ACHN (cell line): ENCODE measurements around the gene PAK1.
A peak's percentile ranks its signal among the peaks of the same experiment; 100 is the strongest.

ENCODE experiments used
- DNase-seq: peaks from one replicate; pipeline ENCODE4 v3.0.0-alpha.2; 2015
- in situ Hi-C: cut with HindIII; loops from 2 replicates; pipeline ENCODE4 v1.10.0; 2017; ENCODE audit warnings: low sequenced_read_pairs, low pct_ligation_motif_present, low pct_unique_long_range_greater_than_20kb

Gene PAK1

DNA sequence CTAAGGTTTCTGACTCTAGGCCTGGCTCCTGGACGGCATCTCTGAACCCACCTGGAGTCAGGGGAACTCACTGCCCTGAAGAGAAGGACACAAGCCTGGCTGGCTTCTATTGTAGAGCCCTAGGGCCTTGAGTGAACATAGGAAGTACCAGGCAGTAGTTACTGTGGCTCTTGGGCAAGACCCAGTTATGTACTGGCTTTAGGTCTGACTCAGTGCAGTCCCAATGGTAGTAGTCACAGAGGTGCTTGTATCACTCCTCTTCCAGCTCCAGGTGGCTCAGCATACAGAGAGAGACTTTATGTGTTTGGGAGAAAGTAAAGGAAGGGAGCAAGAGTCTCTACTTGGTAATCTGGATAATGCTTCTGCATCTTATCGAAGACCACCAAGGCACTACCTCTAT is 13.9 kb upstream of the PAK1 start:
- DNase-seq = no peak

DNA sequence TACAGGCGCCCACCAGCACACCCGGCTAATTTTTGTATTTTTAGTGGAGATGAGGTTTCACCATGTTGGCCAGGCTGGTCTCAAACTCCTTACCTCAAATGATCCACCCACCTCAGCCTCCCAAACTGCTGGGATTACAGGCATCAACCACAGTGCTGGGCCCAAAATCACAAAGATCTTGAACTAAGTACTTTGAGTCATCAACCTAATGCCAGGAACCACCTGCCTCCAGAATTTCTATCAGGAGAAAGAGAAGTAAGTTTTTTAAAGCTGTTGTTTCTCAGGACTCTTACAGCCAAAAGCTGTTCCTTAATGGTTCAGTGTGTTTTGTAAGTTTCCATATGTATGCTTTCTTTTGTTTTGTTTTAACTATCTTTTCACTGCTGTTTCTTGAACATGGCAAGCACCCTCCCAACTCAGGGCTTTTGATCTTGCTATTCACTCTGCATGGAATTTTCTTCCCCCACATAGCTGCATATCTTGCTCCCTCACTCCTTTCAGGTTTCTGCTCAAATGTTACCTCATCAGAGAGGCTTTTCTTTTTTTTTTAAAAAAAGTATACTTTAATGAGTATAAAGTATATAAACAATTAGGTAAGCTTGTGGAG is 6.0 kb upstream of the PAK1 start:
- in situ Hi-C loops = no loop called here
- DNase-seq = no peak

More for the DNA sequence above, 13.9 kb upstream of the PAK1 start:
- in situ Hi-C loops = no loop called here

DNA sequence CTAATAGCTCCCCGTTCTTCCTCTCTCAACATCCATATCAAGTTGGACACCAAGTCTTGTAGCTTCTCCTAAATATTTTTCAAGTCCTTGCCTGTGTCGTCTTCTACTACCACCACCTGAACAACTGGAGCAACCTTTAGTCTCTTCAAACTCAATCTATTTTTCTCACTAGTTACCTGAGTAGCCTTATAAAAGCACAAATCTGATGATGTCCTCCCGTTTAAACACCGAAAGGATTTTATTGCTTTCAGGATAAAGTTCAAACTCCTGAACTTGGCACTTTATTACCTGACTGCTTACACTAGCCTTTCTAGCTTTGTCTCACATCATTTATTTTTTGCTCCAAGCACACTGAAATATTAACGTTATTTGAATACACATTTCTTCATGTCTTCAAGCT is 1.3 kb upstream of the PAK1 start:
- no peak for DNase-seq
- in situ Hi-C loops = no loop called here

DNA sequence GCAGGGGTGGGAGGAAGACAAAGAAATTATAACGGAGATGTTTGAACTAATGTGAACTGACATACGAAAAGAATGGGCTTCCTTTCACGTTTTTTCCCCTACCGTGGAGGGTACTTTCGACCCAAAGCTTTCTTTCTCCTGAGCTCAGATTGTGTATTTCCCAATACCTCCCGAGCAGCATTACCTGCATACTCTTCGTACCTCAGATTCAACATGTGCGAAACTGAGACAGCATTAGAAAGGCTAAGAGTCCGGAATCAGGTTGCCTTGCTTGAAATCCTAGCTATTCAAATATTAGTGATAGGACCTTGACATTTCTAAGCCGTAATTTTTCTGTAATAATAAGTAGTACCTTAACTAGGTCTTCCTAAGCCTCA is 778 bp upstream of the PAK1 start:
- in situ Hi-C loops = no loop called here
- DNase-seq = no peak

DNA sequence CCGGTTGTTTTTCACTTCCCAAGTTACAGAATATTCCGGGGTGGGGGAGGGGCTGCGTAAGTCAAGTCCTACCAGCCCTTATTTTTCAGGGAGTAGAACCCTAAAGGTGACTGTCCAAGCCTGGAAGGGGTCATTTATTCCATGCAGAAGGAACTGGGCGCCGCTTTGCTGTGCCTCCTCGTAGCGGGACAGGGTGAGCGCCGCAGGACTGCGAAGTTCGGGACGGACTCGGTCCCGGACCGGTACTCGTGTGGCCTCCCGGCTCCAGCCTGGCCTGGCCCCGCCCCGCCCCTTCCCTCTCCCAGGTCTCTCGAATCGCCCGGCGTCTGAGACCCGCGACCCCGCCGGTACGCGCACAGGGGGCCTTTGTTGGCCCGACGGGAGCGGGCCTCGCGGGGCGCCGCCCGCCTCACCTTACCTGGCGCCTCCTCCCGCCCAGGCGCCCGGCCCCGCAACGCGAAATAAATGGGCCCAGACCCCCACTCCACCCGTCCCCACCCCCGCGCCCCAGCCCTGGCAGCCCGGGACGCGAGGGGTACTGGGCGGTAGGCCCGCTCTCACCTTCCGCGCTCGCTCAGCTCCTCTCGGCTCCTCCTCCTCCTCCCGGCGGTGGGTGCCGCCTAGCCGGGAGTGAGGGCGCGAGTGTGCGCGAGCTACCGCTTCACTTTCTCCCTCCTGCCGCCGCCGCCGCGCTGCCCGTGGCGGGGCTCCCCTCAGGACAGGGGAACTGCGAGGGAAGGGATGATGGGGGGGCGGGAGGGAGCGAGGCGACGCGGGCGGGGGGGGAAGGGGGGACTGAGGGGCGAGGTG is 698 bp downstream of the PAK1 start:
- peak; percentile 47 for DNase-seq
- in situ Hi-C loops = no loop called here

DNA sequence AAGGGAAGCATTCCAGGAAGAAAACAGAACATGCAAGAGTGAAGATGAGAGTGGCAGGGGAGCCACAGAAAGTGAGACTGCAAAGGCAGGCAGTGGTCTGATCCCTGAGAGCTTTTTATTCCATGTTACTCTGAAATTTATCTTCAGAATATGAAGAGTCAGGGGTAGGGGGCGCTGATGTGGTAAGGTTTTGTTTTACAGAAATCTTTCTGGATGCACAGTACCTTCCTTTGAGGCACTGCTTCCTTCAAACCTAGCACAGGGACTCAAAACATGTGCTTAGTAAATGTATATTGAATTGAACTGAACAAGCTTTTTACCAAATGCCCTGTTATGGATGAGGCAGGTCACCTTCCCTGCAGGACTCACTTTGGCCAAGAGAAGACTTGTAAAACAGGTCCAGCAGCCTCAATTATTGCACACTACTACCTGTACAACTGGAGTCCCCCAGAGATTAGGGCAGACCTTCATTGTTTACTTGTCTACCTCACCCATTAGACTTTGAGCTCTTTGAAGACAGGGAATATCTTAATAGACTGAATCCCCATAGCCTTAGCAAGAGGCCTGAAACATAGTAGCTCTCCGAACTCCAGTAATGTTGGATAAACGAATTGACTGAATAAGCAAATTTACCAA is 2.2 kb downstream of the PAK1 start:
- DNase-seq = peak; percentile 12
- in situ Hi-C loops = no loop called here

DNA sequence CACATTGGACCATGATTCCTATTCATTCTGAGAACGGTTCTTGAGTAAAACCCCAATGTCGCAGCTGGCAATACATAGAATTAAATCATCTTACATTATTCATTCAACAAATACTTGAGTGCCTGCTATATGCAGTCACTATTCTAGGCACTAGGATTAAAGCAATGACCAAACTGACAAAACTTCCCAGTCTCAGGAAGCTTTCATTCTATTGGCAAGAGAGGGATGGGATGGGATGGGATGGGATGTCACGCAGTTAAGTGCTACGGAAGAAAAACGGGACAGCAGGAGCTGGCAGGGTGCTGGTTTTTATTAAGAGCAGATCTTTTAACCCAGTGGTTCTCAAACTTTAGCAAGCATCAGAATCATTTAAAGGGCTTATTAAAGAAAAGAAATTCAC is 2.9 kb downstream of the PAK1 start:
- DNase-seq = no peak
- in situ Hi-C loops = no loop called here

DNA sequence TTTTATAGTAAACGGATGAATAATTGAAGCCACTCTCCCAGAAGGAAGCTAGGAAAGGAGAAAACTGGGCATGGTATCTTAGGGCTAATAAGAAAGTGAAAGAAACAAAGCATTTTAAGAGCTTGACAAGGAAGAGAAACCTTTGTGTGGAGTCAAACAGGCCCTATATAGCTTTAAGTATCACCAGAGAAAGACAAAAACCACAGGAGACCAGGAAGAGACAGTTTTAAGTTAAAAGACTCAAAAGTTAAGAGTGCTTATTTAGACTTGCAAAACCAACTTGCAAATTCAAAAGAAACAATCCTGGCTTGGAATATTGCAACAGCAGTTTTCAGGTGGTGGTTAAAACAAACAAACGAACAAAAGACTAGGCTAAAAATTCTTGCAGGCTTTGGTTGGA is 3.4 kb downstream of the PAK1 start:
- no peak for DNase-seq
- in situ Hi-C loops = no loop called here

DNA sequence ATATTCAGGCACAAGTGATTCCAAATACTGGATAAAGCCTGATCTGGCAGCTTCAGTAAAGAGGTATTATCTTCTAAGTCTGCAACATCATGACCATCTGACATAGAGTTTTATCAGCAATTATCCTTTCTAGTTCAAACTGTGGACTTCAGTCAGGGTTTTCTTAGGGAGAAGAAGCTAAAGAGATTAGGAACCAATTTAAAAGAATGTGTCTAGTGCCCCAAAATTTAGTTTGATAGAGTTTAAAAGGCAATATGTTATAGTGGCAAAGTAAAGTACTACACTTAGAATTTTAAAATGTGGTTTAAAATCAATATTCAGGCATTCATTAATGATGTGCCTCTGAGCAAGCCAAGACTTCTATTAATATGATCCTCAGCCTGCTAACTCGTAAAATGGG is 5.4 kb downstream of the PAK1 start:
- no peak for DNase-seq
- in situ Hi-C loops = no loop called here

DNA sequence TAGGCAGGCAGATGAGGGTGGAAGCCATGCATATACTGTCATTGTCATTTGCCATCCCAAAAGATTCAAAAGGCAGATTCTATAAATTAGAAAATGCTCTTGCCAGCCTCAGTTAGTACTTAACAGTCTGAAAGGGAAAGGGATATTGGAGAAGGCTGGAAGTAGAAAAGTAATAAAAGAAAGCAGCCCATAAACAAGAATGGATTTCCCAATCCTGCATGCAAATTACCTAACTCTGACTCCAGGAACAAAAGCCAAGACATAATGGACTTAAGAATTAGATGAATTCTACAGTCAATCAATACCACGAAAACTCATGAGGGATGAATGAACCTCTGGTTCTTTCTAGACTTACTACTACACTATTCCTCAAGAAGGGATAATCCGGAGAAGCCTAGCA is 5.9 kb downstream of the PAK1 start:
- in situ Hi-C loops = no loop called here
- no peak for DNase-seq

DNA sequence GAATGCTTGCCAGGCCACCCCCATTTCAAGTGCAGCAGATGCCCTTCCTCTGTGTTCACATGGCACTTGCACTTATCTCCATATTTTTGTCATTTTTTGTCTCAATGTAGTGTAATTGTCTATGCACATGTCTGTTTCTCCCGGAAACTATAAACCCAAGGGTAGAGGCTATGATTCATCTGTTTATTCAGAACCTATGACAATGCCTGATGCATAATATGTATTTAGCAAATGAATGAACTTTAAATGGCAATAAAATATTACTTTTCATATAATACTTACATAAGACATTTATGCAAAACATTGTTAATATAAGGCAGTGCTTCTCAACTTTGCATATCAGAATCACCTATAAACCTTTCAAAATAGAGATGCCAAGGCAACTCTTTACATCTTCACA is 6.7 kb downstream of the PAK1 start:
- DNase-seq = no peak
- in situ Hi-C loops = no loop called here

DNA sequence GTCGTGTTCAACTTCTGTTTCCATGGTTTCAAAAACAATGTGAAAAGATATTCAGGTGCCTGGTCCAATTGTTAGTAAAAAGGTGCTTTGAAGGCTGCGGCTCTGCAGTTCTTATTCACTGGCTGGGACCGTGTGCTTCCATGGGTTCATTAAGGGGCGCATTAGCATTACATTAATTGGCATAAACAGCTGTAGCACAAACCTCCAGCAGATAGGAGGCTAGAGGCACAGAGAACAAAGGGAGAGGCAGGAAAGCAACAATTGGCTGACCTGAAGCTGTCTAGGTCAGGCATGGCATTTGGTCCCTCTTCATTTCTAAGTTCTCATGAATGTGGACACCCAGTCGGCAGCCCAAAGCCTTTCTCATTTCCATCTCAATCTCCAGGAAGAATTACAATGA is 16.6 kb downstream of the PAK1 start:
- DNase-seq = no peak
- in situ Hi-C loops = no loop called here

DNA sequence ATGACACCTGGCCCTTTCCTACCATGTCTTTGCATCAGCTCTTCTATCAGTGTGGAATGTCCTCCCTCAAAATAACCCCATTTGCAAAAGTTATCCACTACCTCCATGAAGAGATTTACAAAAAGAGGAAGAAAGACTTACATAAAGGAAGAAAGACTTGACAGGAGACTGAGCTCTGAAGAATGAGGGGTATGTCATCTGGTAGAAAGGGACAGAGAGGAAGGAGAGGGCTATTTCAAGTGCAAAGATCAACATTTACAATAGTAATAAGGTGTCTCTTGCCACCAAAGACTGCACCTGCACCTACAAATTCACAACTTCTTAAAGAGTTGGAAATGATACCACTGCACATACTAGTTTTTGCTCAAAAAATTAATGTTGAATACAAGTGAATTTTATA is 18.2 kb downstream of the PAK1 start:
- no peak for DNase-seq
- in situ Hi-C loops = no loop called here

DNA sequence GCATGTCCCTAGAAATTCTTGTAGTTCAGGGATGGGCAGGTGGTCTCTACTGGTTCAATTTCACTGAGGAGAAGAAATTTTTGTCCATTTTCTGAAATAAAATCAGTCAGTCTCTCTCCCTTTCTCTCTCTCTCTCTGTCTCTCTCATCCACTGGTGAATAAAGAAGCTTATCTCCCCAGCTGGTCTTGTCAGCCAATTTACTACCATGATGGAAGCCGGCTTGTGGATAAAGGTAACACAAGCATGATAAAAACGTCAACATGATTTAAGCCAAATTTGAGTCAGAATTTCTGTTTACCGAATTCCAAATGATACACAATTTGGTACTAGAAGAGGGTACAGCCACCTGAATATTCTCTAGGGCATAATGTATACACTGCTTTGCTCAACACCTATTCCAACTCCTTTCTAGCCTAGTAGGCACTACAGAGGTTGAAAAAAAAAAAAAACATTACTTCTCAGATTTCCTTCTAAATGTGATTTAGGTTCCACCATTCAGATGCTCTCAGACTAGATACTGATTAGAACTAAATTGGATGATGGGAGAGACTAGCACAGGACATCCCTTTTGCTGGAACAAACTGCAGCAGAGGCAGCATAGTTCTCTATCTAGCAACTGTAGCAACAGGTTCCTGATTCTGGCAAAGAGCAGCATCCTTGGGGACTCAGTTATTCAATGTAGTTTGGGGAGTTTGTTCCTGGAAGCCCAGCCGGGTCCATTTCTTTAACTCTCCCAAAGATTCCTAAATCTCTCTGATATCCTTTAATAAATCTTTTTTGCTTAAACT is 18.8 kb downstream of the PAK1 start:
- in situ Hi-C loops = no loop called here
- no peak for DNase-seq

DNA sequence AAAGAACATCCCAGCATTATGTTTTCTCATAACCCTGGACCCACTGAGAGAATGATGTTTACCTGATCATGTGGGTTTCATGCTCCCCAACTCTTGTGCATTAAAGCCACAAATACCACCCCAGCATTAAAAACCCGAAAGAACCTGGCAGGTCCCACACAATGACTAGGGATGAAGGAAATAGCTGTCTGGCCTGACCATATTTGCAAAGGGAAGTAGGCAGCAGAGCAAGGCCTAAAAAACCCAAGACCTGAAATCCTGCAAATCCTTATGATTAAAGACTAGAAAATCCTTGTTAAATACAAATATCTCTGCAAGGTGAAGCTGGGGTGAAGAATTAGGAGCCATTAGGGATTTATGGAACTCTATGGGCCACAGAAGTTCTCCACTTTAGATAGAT is 23.7 kb downstream of the PAK1 start:
- in situ Hi-C loops = no loop called here
- no peak for DNase-seq

DNA sequence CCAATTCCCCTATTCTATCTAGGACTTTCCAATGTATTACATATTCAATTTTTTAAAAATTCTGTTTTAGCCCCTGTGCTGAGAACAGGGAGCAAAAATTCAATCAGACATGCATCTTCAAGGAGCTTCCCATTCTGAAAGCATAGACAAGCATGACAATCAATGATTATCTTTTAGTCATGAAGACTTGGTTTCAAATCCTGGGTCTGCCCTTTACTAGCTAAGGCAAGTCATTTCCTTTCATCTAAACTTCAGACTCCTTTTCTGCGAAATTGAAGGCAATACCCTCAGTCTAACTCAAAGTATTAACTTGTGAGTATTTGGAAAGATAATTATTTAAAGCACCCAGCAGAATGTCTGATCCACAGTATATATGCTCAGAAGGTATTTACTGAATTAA is 24.1 kb downstream of the PAK1 start:
- in situ Hi-C loops = no loop called here
- no peak for DNase-seq

DNA sequence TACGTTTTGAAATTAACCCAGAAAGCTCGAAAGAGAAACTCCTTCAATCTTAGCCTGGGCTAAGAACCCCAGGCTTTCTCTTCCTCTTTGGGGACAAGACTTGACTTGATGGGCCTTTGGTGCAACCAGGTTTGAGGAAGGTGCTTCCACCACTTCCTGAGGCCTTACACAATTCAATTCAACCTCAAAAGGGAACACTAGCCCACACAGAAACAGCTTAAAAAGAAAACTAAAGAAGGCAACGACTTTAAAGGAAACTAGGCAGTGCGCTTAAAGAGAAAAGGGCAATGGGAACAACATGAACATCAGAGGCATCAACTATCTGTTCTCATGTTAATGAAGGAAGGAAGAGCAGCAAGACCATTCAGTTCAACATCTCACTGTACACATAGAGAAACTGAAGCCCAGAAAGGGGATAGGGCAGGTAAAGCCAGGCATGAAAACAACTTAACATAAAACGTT is 24.8 kb downstream of the PAK1 start:
- DNase-seq = no peak
- in situ Hi-C loops = no loop called here

DNA sequence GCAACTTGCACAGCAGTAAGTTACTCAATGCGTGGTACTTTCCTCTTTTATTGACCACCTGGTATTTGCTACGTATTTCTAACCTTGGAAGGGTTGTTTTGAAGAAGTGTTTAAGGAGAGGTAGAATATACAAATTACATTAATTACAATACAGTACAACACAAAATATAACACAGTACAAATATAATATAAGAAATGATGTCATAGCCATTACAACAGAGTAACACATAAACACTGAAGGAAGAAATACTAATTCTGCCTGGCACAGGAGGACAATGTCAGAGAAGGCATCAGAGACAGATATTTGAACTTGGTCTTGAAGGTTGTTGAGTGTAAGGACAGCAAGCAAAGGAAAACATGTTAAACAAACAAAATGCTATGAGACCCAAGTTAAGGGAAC is 25.6 kb downstream of the PAK1 start:
- DNase-seq = no peak
- in situ Hi-C loops = no loop called here

DNA sequence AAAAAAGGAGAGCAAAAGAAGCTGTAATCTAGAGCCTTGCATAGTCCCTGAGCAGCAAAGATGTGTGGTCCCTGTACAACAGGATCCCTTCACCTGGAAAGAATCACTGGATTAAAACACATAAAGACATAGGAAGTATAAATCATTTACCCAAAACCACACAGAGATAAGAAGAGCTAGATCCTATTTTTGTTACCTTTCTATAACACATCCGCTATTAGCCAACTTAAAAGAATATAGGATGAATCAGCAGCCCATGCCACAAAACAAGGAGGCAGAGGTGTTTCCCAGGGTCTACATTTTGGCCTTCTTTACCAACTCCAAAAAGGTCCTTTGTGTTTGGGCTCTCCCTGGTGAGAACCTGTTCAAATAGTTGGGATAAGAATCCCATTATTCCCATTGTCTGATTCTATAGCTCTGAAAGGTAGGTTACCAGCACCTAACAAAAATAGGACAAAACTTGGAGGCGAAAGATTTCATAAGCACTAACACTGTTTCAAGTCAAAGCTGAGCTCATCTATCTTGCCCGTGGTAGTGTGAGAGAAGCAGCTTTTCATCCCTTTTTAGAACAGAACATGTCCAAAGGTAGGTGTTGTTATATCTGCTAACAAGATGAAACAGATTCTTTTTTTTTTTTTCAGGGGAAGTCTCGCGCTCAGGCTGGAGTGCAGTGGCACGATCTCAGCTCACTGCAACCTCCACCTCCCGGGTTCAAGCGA is 26.8 kb downstream of the PAK1 start:
- DNase-seq = no peak

More for the DNA sequence above, 26.8 kb downstream of the PAK1 start:
- in situ Hi-C loops = no loop called here
